GM23338 (cell line): ENCODE data around the gene KCNJ10. TPM values are rescaled to one million over a fixed set of nuclear protein-coding genes. Genes with fewer than 3 reads are reported as not detected.

ENCODE experiments used
- ATAC-seq: fragments of 200-7000 bp; cut with Tn5 transposase; 3 replicates; pipeline ENCODE4 v1.9.1; 2020
- DNase-seq: peaks from one replicate; pipeline ENCODE4 v3.0.0-alpha.2; 2015; ENCODE audit warnings: low spot score
- H2AFZ ChIP-seq: fragments of 200-600 bp; sonication (generic); 2 replicates; pipeline ENCODE4 v1.8.0; 2016; ENCODE audit warnings: antibody characterized with exemption, mild to moderate bottlenecking, moderate library complexity
- H3F3A ChIP-seq: fragments of 200-600 bp; sonication (generic); replicated peaks from 2 replicates; pipeline ENCODE4 v1.8.0; 2017; ENCODE audit warnings: antibody characterized with exemption, mixed run types, low read depth
- H3K27ac ChIP-seq: fragments of 200-600 bp; sonication (generic); 2 replicates; pipeline ENCODE4 v1.6.1; 2016; ENCODE audit warnings: low read depth
- H3K27me3 ChIP-seq: fragments of 200-600 bp; sonication (generic); 2 replicates; pipeline ENCODE4 v1.8.0; 2016; ENCODE audit warnings: mild to moderate bottlenecking, mixed run types, moderate library complexity; ENCODE audit not compliant: insufficient read depth
- H3K36me3 ChIP-seq: fragments of 200-600 bp; sonication (generic); 2 replicates; pipeline ENCODE4 v1.8.0; 2016; ENCODE audit warnings: mild to moderate bottlenecking; ENCODE audit not compliant: insufficient read depth
- H3K4me1 ChIP-seq: fragments of 200-600 bp; sonication (generic); 2 replicates; pipeline ENCODE4 v1.8.0; 2016; ENCODE audit warnings: mild to moderate bottlenecking, moderate library complexity; ENCODE audit not compliant: insufficient read depth
- H3K4me2 ChIP-seq: fragments of 200-600 bp; sonication (generic); 2 replicates; pipeline ENCODE4 v1.7.1; 2017; ENCODE audit warnings: mixed run types
- H3K4me3 ChIP-seq: fragments of 200-600 bp; sonication (generic); 2 replicates; pipeline ENCODE4 v1.6.1; 2016; ENCODE audit warnings: mixed run types
- H3K79me2 ChIP-seq: fragments of 200-600 bp; sonication (generic); replicated peaks from 2 replicates; pipeline ENCODE4 v1.8.0; 2017; ENCODE audit warnings: mild to moderate bottlenecking; ENCODE audit not compliant: insufficient read depth
- H3K9me2 ChIP-seq: fragments of 200-600 bp; sonication (generic); 2 replicates; pipeline ENCODE4 v1.8.0; 2017; ENCODE audit not compliant: insufficient read depth
- H4K20me1 ChIP-seq: fragments of 200-600 bp; sonication (generic); replicated peaks from 2 replicates; pipeline ENCODE4 v1.8.0; 2017; ENCODE audit warnings: mild to moderate bottlenecking; ENCODE audit not compliant: insufficient read depth
- H3K27ac Mint-ChIP-seq: 2 replicates; pipeline ENCODE4 v1.8.0; 2020; ENCODE audit warnings: inconsistent platforms, mild to moderate bottlenecking, moderate library complexity, mixed read lengths
- H3K27me3 Mint-ChIP-seq: 3 replicates; pipeline ENCODE4 v1.8.0; 2022; ENCODE audit warnings: low read depth, mild to moderate bottlenecking, moderate library complexity, mixed read lengths, inconsistent platforms; ENCODE audit not compliant: insufficient read depth, poor library complexity
- H3K36me3 Mint-ChIP-seq: 3 replicates; pipeline ENCODE4 v1.8.0; 2021; ENCODE audit warnings: low read depth, mild to moderate bottlenecking, inconsistent platforms, moderate library complexity, mixed read lengths
- H3K4me1 Mint-ChIP-seq: 3 replicates; pipeline ENCODE4 v1.8.0; 2020; ENCODE audit warnings: mild to moderate bottlenecking, inconsistent platforms, mixed read lengths
- H3K4me3 Mint-ChIP-seq: 3 replicates; pipeline ENCODE4 v1.8.0; 2021; ENCODE audit warnings: moderate library complexity, mild to moderate bottlenecking, inconsistent platforms, mixed read lengths
- H3K9me3 Mint-ChIP-seq: 3 replicates; pipeline ENCODE4 v1.8.0; 2020; ENCODE audit warnings: moderate library complexity, mild to moderate bottlenecking, inconsistent platforms, mixed read lengths
- CREB1 ChIP-seq: fragments of 250-450 bp; sonication (Bioruptor Pico); IDR thresholded peaks from 2 replicates; pipeline ENCODE4 v1.5.0; 2020; ENCODE audit warnings: low read depth, mild to moderate bottlenecking, moderate library complexity
- EZH2 ChIP-seq: fragments of 200-600 bp; sonication (generic); IDR thresholded peaks from one replicate; pipeline ENCODE4 v1.8.0; 2017; ENCODE audit warnings: antibody characterized with exemption, mild to moderate bottlenecking, low read depth; ENCODE audit not compliant: unreplicated experiment
- EZH2phosphoT487 ChIP-seq: fragments of 200-600 bp; sonication (generic); IDR thresholded peaks from one replicate; pipeline ENCODE4 v1.8.1; 2018; ENCODE audit warnings: antibody characterized with exemption; ENCODE audit not compliant: unreplicated experiment
- JUNB ChIP-seq: IDR thresholded peaks from one replicate; pipeline ENCODE4 v1.6.1; 2016; ENCODE audit warnings: antibody characterized with exemption; ENCODE audit not compliant: unreplicated experiment
- NANOG ChIP-seq: IDR thresholded peaks from 2 replicates; pipeline ENCODE4 v1.6.1; 2016; ENCODE audit warnings: antibody characterized with exemption, borderline replicate concordance
- POLR2AphosphoS5 ChIP-seq: IDR thresholded peaks from 2 replicates; pipeline ENCODE4 v1.6.1; 2016; ENCODE audit warnings: antibody characterized with exemption, low read depth
- STAT1 ChIP-seq: IDR thresholded peaks from one replicate; pipeline ENCODE4 v1.6.1; 2016; ENCODE audit warnings: antibody characterized with exemption; ENCODE audit not compliant: unreplicated experiment
- ZNF114 ChIP-seq: fragments of 250-450 bp; sonication (Bioruptor Pico); IDR thresholded peaks from 2 replicates; pipeline ENCODE4 v1.5.0; 2020; ENCODE audit warnings: mild to moderate bottlenecking, moderate library complexity
- ZNF331 ChIP-seq: fragments of 250-450 bp; sonication (Bioruptor Pico); IDR thresholded peaks from 2 replicates; pipeline ENCODE4 v1.5.0; 2020; ENCODE audit warnings: low read depth, mild to moderate bottlenecking, moderate library complexity
- polyA plus RNA-seq: library from polyadenylated mRNA; unstranded; fragments of >200 nt; fragmentation: Nextera tagmentation; extraction: Ambion mirVana; gene quantifications from 2 replicates; pipeline ENCODE4 v1.2.1, GENCODE V29; 2016
- total RNA-seq: library from RNA; depleted of rRNA; stranded (reverse); fragments of >200 nt; shearing (Covaris generic); gene quantifications from 2 replicates; pipeline ENCODE4 v1.2.3, GENCODE V29; 2014
- TF ChIP-seq, protein P1 (sequence below): IDR thresholded peaks from one replicate; pipeline ENCODE4 v1.6.1; 2018; ENCODE audit warnings: antibody characterized with exemption; ENCODE audit not compliant: unreplicated experiment
- TF ChIP-seq, protein P2 (sequence below): IDR thresholded peaks from 2 replicates; pipeline ENCODE4 v1.6.1; 2016; ENCODE audit warnings: antibody characterized with exemption
- TF ChIP-seq, protein P3 (sequence below): fragments of 250-450 bp; sonication (Bioruptor Pico); IDR thresholded peaks from 2 replicates; pipeline ENCODE4 v1.5.0; 2020; ENCODE audit warnings: mild to moderate bottlenecking, moderate library complexity
- TF ChIP-seq, protein P4 (sequence below), 2 experiments: fragments of 200-600 bp in 1 of 2; sonication (generic) in 1 of 2; conservative IDR thresholded peaks; 2 replicates each; pipeline versions ENCODE4 v1.5.1 to v1.6.1; 2016 to 2017; ENCODE audit warnings: antibody characterized with exemption in 2 of 2, low read depth in 2 of 2, mild to moderate bottlenecking in 2 of 2, moderate library complexity in 1 of 2

KCNJ10 gene
- total and polyA plus RNA-seq, 2 experiments from 2014 or later = 1.4 to 2.8 TPM

DNA sequence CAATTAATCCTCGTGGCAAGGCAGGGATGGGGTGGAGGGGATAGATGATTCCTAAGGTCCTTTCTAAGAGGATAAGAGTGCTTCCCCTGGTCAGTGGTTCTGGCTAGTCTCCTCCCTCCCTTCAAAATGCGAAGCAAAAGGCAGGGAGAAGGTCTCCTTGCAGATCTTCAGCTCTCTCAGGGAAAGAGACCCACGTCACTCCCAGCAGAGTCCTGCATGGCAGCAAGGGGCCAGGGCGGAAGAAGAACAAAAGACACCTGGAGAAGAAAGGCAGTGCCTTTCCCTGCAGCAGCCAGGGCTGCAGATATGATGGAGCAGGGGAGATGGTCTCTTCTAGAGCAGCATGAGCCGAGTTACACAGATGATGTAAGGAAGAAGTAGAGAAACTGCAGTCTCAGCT, 86.3 kb downstream of the KCNJ10 start:
- ATAC-seq = no peak
- no peaks in the 10 kb centered on the region for H3K27me3 ChIP-seq

More for the DNA sequence above, 86.3 kb downstream of the KCNJ10 start:
- peaks cover 2% of the 10 kb centered on the region for H3K27me3 Mint-ChIP-seq
- no peak overlapping the region for H3K4me3 ChIP-seq
- H3K4me2 ChIP-seq = no peak overlapping the region
- H3K4me1 ChIP-seq = no peaks in the 10 kb centered on the region
- H4K20me1 ChIP-seq = no peaks in the 10 kb centered on the region
- no peak overlapping the region for H3K27ac ChIP-seq
- no peak overlapping the region; the same call in 1 of the 2 replicates for H2AFZ ChIP-seq
- no peak overlapping the region for H3K4me3 Mint-ChIP-seq
- no peak for DNase-seq
- no peaks in the 10 kb centered on the region for H3F3A ChIP-seq
- no peaks in the 10 kb centered on the region for H3K9me2 ChIP-seq
- no peaks in the 10 kb centered on the region for H3K36me3 ChIP-seq
- no peak overlapping the region for H3K27ac Mint-ChIP-seq
- TF ChIP-seq JUNB = no peak
- TF ChIP-seq, protein P1, sequence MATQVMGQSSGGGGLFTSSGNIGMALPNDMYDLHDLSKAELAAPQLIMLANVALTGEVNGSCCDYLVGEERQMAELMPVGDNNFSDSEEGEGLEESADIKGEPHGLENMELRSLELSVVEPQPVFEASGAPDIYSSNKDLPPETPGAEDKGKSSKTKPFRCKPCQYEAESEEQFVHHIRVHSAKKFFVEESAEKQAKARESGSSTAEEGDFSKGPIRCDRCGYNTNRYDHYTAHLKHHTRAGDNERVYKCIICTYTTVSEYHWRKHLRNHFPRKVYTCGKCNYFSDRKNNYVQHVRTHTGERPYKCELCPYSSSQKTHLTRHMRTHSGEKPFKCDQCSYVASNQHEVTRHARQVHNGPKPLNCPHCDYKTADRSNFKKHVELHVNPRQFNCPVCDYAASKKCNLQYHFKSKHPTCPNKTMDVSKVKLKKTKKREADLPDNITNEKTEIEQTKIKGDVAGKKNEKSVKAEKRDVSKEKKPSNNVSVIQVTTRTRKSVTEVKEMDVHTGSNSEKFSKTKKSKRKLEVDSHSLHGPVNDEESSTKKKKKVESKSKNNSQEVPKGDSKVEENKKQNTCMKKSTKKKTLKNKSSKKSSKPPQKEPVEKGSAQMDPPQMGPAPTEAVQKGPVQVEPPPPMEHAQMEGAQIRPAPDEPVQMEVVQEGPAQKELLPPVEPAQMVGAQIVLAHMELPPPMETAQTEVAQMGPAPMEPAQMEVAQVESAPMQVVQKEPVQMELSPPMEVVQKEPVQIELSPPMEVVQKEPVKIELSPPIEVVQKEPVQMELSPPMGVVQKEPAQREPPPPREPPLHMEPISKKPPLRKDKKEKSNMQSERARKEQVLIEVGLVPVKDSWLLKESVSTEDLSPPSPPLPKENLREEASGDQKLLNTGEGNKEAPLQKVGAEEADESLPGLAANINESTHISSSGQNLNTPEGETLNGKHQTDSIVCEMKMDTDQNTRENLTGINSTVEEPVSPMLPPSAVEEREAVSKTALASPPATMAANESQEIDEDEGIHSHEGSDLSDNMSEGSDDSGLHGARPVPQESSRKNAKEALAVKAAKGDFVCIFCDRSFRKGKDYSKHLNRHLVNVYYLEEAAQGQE = no peak
- no peak for TF ChIP-seq NANOG
- TF ChIP-seq EZH2 = no peak
- TF ChIP-seq, protein P2, sequence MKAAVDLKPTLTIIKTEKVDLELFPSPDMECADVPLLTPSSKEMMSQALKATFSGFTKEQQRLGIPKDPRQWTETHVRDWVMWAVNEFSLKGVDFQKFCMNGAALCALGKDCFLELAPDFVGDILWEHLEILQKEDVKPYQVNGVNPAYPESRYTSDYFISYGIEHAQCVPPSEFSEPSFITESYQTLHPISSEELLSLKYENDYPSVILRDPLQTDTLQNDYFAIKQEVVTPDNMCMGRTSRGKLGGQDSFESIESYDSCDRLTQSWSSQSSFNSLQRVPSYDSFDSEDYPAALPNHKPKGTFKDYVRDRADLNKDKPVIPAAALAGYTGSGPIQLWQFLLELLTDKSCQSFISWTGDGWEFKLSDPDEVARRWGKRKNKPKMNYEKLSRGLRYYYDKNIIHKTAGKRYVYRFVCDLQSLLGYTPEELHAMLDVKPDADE = no peak
- TF ChIP-seq EZH2phosphoT487 = no peak
- no peak for TF ChIP-seq ZNF114 (CRISPR knock-in tag)
- TF ChIP-seq CREB1 (CRISPR knock-in tag) = no peak
- TF ChIP-seq STAT1 = no peak
- TF ChIP-seq, protein P3, sequence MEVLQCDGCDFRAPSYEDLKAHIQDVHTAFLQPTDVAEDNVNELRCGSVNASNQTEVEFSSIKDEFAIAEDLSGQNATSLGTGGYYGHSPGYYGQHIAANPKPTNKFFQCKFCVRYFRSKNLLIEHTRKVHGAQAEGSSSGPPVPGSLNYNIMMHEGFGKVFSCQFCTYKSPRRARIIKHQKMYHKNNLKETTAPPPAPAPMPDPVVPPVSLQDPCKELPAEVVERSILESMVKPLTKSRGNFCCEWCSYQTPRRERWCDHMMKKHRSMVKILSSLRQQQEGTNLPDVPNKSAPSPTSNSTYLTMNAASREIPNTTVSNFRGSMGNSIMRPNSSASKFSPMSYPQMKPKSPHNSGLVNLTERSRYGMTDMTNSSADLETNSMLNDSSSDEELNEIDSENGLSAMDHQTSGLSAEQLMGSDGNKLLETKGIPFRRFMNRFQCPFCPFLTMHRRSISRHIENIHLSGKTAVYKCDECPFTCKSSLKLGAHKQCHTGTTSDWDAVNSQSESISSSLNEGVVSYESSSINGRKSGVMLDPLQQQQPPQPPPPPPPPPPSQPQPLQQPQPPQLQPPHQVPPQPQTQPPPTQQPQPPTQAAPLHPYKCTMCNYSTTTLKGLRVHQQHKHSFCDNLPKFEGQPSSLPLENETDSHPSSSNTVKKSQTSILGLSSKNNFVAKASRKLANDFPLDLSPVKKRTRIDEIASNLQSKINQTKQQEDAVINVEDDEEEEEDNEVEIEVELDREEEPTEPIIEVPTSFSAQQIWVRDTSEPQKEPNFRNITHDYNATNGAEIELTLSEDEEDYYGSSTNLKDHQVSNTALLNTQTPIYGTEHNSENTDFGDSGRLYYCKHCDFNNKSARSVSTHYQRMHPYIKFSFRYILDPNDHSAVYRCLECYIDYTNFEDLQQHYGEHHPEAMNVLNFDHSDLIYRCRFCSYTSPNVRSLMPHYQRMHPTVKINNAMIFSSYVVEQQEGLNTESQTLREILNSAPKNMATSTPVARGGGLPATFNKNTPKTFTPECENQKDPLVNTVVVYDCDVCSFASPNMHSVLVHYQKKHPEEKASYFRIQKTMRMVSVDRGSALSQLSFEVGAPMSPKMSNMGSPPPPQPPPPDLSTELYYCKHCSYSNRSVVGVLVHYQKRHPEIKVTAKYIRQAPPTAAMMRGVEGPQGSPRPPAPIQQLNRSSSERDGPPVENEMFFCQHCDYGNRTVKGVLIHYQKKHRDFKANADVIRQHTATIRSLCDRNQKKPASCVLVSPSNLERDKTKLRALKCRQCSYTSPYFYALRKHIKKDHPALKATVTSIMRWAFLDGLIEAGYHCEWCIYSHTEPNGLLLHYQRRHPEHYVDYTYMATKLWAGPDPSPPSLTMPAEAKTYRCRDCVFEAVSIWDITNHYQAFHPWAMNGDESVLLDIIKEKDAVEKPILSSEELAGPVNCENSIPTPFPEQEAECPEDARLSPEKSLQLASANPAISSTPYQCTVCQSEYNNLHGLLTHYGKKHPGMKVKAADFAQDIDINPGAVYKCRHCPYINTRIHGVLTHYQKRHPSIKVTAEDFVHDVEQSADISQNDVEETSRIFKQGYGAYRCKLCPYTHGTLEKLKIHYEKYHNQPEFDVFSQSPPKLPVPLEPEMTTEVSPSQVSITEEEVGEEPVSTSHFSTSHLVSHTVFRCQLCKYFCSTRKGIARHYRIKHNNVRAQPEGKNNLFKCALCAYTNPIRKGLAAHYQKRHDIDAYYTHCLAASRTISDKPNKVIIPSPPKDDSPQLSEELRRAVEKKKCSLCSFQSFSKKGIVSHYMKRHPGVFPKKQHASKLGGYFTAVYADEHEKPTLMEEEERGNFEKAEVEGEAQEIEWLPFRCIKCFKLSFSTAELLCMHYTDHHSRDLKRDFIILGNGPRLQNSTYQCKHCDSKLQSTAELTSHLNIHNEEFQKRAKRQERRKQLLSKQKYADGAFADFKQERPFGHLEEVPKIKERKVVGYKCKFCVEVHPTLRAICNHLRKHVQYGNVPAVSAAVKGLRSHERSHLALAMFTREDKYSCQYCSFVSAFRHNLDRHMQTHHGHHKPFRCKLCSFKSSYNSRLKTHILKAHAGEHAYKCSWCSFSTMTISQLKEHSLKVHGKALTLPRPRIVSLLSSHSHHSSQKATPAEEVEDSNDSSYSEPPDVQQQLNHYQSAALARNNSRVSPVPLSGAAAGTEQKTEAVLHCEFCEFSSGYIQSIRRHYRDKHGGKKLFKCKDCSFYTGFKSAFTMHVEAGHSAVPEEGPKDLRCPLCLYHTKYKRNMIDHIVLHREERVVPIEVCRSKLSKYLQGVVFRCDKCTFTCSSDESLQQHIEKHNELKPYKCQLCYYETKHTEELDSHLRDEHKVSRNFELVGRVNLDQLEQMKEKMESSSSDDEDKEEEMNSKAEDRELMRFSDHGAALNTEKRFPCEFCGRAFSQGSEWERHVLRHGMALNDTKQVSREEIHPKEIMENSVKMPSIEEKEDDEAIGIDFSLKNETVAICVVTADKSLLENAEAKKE (CRISPR knock-in tag) = no peak
- TF ChIP-seq, protein P4, sequence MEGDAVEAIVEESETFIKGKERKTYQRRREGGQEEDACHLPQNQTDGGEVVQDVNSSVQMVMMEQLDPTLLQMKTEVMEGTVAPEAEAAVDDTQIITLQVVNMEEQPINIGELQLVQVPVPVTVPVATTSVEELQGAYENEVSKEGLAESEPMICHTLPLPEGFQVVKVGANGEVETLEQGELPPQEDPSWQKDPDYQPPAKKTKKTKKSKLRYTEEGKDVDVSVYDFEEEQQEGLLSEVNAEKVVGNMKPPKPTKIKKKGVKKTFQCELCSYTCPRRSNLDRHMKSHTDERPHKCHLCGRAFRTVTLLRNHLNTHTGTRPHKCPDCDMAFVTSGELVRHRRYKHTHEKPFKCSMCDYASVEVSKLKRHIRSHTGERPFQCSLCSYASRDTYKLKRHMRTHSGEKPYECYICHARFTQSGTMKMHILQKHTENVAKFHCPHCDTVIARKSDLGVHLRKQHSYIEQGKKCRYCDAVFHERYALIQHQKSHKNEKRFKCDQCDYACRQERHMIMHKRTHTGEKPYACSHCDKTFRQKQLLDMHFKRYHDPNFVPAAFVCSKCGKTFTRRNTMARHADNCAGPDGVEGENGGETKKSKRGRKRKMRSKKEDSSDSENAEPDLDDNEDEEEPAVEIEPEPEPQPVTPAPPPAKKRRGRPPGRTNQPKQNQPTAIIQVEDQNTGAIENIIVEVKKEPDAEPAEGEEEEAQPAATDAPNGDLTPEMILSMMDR (conservative IDR thresholded peaks at IDR 0.05; ENCODE audit: low read depth in 2 of 2) = no peak
- no peak for TF ChIP-seq ZNF331 (CRISPR knock-in tag)
- TF ChIP-seq POLR2AphosphoS5 = no peak
- H3K36me3 Mint-ChIP-seq = no peaks in the 10 kb centered on the region
- H3K79me2 ChIP-seq = no peaks in the 10 kb centered on the region
- H3K9me3 Mint-ChIP-seq = no peaks in the 10 kb centered on the region
- H3K4me1 Mint-ChIP-seq = peaks cover 5% of the 10 kb centered on the region
